Stimulated activated CD8-positive, alpha-beta memory T cell treated with anti-CD3 and anti-CD28 coated beads, Interleukin-7, amount 100 ng/mL, for 48 hours (primary cell): ENCODE measurements around the gene PAK1IP1.
"Not testable (repeated sequence)": the region's sequence is repeated elsewhere in the genome, so short reads cannot be mapped to it uniquely, and the experiment has no call there.

Experiments
- DNase-seq, 2 donors: peaks; one replicate each; pipeline ENCODE4 v3.0.0-alpha.2; 2020; ENCODE audit warnings: low read depth in 1 of 2; ENCODE audit errors: extremely low read depth in 1 of 2

PAK1IP1 gene

DNA sequence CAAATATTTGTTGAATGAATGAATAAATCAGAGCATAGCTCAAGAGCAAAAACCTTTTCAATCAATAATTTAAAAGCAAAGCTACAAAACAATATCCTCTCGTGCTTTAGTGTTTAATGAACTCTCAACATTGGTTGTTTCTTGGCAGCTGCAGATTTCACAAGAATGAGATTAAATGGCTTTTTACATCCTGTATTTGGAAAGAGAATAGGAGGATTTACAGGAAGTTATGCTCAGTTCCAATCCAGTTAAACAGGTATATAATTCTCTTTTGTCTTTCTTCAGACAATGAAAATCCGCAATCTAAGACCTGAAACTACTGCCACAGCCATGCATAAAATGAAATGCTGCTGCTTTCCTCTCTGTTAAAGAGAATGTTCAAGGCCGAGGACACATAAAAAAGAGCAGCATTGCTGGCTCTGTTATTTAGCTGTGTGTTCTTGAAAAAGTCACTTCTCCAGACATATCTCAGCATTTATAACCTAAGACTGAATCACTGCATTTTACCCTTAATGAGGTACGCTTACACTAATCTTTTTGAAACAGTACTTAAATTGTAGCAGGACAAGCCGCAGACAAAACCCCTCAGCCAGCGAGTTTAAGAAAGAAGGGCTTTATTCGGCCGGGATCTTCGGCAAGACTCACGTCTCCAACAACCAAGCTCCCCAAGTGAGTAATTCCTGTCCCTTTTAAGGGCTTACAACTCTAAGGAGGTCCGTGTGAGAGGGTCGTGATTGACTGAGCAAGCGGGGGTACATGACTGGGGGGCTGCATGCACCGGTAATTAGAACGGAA lies 3.9 kb upstream of the PAK1IP1 start:
- DNase-seq: no peak

- no peak for DNase-seq
These were observed 1.7 kb upstream of the PAK1IP1 start for GRCh38 chr6:10692965-10693538.

DNA sequence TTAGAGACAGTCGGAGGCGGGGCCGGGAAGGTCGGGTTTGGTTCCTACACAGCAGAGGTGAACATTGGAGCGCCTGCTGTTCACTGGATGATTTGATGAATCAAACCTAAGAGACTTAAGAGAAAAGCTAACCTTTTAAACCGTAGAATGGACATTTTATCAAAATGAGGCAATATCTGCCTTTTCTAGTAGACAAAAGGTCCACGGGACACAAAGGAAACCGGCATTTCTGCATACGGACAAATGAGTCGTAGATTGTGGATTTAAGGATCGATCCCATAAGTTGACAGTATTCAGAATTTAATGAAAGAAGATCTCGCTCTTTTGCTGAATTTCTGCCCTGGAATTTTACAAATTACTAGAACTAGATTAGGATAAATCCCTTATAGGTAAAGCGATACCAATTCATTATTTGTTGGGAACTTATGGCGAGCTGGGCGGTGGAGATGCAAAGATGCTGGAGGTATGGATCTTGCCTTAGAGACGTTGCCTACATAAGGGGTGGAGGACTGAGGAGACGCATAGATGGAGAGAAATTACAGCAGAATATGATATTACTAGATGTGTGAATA lies 400 bp downstream of the PAK1IP1 start:
- DNase-seq: no peak

GRCh38 chr6:10696655-10697054 lies 1.9 kb downstream of the PAK1IP1 start:
- DNase-seq: no peak

DNA sequence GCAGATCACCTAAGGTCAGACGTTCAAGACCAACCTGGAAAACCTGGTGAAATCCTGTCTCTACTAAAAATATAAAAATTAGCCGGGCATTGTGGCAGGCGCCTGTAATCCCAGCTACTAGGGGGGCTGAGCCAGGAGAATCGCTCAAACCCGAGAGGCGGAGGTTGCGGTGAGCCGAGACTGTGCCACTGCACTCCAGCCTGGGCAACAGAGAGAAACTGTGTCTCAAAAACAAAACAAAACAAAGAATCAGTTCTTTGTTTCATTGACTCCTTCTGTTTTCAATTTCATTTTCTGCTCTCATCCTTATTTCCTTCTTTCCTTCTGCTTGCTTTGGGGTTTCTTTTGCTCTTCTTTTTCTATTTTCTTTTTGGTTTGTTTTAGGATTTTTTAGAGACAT lies 19.2 kb downstream of the PAK1IP1 start:
- DNase-seq: no peak

DNA sequence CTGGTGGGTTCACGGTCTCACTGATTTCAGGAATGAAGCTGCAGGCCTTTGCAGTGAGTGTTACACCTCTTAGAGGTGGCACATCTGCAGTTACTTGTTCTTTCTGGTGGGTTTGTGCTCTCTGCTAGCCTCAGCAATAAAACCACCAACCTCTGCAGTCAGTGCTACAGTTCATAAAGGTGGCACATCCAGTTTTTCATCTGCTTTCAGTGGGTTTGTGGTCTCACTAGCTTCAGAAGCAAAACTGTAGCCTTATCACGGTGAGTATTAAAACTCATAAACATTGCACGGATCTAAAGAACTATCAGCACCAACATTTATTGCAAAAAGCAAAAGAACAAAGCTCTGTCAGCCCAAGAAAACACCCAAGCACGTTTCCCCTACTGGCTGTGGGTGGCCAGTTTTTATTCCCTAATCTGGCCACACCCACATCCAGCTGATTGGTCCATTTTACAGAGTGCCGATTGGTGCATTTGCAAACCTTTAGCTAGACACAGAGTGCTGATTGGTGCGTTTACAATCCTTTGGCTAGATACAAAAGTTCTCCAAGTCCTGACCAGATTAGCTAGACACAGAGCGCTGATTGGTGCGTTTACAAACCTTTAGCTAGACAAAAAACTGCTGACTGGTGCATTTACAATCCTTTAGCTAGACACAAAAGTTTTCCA lies 24.7 kb downstream of the PAK1IP1 start:
- DNase-seq: peak in 1 of 2 donors; percentile 31

DNA sequence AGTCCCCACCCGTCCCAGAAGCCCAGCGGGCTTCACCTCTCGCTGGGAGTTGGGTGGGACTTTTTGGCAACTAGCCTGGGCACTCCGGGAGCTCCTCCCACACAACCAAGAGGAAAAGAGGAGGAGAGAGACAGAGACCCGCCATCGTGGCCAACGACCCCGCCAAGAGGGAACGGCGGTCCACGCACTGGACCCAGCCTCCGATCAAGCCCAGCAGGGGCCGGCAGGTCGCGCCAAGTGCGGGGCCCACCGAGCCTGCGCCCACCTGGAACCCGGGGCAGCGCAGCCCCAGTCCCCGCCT lies 25.1 kb downstream of the PAK1IP1 start:
- DNase-seq: no peak

DNA sequence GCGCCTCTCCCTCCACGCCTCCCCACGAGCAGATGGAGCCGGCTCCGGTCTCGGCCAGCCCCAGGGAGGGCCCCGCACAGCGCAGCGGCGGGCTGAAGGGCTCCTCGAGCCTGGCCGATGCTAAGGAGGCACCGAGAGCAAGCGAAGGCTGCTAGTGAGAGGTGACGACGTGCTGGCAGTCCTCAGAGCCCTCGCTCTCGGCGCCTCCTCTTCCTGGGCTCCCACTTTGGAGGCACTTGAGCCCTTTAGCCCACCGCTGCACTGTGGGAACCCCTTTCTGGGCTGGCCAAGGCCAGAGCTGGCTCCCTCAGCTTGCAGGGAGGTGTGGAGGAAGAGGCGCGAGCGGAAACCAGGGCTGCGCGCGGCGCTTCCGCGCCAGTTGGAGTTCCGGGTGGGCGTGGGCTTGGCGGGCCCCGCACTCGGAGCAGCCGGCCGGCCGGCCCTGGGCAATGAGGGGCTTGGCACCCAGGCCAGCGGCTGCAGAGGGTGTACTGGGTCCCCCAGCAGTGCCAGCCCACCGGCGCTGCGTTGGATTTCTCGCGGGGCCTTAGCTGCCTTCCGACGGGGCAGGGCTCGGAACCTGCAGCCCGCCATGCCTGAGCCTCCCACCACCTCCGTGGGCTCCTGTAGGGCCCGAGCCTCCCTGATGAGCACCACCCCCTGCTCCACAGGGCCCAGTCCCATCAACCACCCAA lies 25.6 kb downstream of the PAK1IP1 start:
- DNase-seq: peak in 1 of 2 donors; percentile 27

DNA sequence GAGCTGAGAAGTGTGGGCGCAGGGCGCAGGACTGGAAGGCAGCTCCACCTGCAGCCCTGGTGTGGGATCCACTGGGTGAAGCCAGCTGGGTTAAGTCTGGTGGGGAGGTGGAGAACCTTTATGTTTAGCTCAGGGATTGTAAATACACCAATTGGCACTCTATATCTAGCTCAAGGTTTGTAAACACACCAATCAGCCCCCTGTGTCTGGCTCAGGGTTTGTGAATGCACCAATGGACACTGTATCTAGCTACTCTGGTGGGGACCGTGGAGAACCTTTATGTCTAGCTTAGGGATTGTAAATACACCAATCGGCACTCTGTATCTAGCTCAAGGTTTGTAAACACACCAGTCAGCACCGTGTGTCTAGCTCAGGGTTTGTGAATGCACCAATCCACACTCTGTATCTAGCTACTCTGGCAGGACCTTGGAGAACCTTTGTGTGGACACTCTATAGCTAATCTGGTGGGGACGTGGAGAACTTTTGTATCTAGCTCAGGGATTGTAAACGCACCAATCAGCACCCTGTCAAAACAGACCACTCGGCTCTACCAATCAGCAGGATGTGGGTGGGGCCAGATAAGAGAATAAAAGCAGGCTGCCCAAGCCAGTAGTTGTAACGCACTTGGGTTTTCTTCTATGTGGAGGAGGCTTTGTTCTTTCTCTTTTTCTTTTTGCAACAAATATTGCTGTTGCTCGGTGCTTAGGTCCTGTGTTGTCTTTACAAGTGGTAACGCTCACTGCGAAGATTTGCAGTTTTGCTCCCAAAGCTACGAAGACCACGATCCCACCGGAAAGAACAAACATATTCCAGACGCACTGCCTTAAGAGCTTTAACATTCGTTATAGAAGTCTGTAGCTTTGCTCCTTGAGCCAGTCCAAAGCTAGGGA lies 26.4 kb downstream of the PAK1IP1 start:
- not testable (repeated sequence) for DNase-seq

DNA sequence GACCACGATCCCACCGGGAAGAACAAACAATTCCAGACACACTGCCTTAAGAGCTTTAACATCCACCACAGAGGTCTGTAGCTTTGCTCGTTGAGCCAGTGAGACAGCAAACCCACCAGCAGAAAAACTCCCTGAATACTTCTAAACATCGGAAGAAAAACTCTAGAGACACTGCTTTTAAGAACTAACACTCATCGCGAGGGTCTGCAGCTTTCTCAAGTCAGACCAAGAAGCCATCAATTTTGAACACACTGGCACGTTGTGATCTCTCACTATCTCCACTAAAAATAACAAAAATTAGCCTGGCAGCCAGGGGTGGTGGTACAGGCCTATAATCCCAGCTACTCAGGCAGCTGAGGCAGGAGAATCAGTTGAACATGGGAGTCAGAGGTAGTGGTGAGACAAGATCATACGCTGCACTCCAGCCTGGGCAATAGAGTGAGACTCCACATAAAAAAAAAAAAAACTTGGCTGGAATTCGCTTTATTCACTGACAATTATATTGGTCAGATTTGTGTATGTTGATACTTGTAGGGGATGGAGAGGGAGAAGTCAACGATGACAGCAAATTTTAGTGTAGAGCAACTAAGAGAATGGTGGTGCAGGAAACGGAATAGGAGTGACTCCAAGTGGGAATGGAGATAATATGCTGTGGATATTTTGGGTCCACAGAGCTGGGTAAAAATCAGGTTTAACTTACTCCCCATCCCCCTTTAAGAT lies 27.2 kb downstream of the PAK1IP1 start:
- no peak for DNase-seq

- no peak for DNase-seq
These were observed 27.7 kb downstream of the PAK1IP1 start for GRCh38 chr6:10722570-10722819.

GRCh38 chr6:10722820-10723566 lies 28.2 kb downstream of the PAK1IP1 start, which contains the start of gene TMEM14C:
TSS of gene TMEM14C (plus strand) at chr6:10723070. CDS start at chr6:10724614, 1,544 bp downstream.
- peak; percentile 84 to 92 for DNase-seq

DNA sequence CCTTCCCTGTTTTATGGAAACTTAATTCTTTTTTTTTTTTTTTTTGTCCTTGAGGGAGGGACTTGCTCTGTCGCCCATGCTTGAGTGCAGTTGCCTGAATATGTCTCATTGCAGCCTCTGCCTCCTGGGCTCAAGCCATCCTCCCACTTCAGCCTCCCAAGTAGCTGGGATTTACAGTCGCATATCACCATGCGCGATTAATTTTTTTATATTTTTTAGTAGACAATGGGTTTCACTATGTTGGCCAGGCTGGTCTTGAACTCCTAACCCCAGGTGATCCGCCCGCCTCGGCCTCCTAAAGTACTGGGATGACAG lies 28.8 kb downstream of the PAK1IP1 start:
- no peak for DNase-seq

DNA sequence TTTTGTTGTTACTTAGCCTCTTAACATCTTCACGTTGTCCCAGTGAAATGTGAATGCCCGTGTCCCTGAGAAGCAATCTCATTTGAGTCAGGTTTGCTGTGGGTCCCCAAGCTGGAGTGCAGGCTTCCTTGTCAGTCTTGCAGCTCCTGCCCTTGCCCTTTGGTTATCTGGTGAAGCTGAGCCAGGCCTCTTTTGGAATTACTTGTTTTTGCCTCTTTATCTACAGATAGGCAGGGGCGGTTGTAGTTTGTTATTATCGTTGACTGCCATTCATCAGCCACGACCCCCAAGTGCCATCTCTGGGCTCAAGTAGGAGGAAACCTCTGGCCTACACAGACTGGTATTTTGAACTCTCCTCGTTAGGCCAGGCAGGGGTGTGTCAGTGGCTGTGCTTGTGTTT lies 30.3 kb downstream of the PAK1IP1 start:
- DNase-seq: no peak

- DNase-seq: no peak
These were observed 30.9 kb downstream of the PAK1IP1 start for GRCh38 chr6:10725716-10726115.

- no peak for DNase-seq
These were observed 35.5 kb downstream of the PAK1IP1 start for GRCh38 chr6:10730254-10730653.

DNA sequence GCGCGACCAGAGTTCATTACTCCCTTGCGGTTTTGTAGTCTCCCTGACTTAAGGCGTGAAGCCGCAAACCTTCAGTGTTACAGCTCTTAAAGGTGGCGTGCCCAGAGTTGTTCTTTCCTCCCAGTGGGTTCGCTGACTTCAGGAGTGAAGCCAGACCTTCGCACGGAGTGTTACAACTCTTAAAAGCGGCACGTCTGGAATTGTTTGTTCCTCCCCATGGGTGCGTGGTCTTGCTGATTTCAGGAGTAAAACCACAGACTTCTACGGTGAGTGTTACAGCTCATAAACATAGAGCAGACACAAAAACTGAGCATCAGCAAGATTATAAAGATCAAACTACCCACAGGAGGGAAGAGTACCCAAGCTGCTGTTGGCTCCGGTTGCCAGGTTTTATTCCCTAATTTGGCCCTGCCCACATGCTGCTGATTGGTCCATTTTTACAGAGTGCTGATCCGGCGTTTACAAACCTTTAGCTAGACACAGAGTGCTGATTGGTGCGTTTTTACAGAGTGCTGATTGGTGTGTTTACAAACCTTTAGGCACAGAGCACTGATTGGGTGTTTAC lies 38.5 kb downstream of the PAK1IP1 start:
- no peak for DNase-seq

- DNase-seq: no peak
These were observed 39.1 kb downstream of the PAK1IP1 start for GRCh38 chr6:10733863-10734262.

GRCh38 chr6:10736731-10737130 lies 42.0 kb downstream of the PAK1IP1 start:
- no peak for DNase-seq
